Suppressor macrophage treated with lipopolysaccharide for 4 hours (primary cell): ENCODE results near the gene HOXD8.

Experiments used
- DNase-seq: peaks from one replicate; pipeline ENCODE4 v3.0.0-alpha.2; 2020

Gene HOXD8

DNA sequence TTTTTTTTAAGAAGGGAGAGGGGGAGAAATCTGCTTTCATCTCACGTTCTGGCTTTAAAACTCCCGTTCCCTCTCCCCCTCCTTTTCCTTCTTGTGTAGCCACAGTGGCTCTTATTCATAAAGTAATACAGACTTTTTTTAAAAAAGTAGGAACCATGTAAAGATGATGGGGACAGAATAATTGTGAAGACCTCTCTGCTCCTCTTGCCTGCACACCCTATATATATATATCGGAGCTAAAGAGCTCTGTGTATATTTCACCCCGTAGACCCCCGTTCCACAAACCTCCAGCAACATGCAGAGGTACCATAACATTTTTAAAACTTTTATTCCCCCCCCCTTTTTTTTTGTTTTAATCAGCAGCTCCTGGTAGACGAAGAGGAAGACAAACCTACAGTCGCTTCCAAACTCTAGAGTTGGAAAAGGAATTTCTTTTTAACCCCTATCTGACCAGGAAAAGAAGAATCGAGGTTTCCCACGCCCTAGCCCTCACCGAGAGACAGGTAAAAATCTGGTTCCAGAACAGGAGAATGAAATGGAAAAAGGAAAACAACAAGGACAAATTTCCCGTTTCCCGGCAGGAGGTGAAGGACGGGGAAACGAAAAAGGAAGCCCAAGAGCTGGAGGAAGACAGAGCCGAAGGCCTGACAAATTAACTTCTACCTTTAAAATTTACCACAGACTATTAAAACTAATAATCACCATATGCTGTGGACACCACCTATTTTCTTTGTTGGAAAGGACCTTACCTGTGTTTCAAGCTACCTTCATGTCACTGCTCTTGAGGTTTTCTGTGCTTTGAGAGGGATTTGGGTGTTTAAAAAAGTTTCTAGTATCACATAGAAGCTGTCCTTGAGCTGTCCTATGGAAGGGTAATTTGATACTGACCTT is 1.7 kb downstream of the HOXD8 start:
- DNase-seq, result no peak

- no peak for DNase-seq
Observed at GRCh38 chr2:176131848-176132158, 2.3 kb downstream of the HOXD8 start.

- peak; percentile 30 for DNase-seq
Observed at GRCh38 chr2:176132205-176133171, 3.0 kb downstream of the HOXD8 start.

GRCh38 chr2:176133389-176133788 is 3.9 kb downstream of the HOXD8 start:
- DNase-seq, result no peak

GRCh38 chr2:176134035-176134434 is 4.5 kb downstream of the HOXD8 start:
- DNase-seq, result no peak

DNA sequence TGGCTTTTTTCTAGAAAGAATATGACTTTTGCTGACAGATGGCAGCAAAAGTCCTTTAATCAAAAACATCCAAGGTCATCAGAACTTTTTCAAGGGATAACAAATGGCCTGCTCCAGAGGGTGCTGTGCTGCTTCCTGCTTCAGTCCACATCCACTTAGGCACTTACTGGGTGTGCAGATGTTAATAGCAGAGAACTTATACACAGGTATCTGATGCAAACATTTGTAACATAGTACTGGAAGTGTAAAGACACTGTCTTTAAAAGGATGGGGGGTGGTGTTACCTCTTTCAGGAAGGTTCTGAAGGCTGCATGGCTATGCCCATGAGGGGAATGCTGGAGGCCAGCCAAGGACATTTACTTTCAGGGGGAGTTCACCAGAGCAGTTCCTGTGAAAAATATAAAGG is 5.5 kb downstream of the HOXD8 start:
- DNase-seq, result no peak

- DNase-seq, result no peak
Observed at GRCh38 chr2:176136374-176137251, 7.1 kb downstream of the HOXD8 start.

DNA sequence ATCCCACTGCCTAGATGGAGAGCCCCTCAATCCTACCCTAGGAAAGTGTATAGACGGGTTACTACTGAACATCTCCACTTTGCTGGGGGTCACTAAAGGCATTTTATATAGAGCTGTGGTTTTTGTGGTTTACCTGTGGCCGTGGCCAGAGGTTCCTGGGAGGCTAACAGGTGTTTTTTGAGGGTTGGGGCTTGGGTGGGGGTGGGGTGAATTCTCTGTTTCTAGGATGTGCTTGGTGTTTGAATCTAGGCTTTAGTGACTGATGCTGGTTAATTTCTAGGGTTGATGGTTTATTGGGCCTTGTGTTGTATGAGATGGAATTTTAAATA is 7.7 kb downstream of the HOXD8 start:
- no peak for DNase-seq

DNA sequence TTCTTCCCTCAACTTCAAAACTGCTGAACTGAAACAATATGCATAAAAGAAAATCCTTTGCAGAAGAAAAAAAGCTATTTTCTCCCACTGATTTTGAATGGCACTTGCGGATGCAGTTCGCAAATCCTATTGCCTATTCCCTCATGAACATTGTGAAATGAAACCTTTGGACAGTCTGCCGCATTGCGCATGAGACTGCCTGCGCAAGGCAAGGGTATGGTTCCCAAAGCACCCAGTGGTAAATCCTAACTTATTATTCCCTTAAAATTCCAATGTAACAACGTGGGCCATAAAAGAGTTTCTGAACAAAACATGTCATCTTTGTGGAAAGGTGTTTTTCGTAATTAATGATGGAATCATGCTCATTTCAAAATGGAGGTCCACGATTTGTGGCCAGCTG is 8.4 kb downstream of the HOXD8 start:
- no peak for DNase-seq

- no peak for DNase-seq
Observed at GRCh38 chr2:176138526-176138922, 9.0 kb downstream of the HOXD8 start.

DNA sequence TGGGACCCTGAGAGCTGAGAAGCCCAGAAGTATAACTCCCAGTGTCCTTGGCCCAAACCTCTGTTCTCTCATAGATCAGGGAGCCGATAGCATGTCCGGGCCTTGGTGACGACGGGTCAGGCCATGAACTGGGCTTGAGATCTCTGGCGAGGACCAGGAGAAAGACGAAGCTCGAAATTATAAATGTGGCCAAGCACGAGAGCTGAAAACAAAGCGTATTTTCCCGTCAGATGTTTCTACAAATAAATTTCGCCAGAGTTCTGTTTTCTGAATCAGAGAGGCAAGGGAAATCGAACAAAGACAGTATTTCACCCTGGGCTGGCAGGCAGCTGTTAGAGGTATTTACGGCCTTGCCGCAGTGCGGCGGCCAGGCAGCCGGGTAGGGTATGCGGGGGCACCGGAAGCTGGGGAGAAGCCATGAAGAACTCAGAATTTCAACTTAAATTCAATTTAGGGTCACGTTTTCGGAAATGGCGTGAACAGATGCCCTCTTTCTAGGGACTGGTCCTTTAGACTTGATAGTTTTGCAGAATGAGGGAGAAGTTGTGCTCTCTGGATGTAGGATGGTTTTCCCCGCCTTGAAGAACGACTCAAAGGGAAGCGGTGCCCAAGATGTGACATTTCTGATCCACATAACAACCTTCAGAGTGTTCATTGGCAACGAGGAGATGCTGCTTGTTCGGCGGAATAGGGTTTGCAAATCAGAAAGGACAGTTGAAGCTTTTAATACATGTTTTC is 9.6 kb downstream of the HOXD8 start:
- no peak for DNase-seq

DNA sequence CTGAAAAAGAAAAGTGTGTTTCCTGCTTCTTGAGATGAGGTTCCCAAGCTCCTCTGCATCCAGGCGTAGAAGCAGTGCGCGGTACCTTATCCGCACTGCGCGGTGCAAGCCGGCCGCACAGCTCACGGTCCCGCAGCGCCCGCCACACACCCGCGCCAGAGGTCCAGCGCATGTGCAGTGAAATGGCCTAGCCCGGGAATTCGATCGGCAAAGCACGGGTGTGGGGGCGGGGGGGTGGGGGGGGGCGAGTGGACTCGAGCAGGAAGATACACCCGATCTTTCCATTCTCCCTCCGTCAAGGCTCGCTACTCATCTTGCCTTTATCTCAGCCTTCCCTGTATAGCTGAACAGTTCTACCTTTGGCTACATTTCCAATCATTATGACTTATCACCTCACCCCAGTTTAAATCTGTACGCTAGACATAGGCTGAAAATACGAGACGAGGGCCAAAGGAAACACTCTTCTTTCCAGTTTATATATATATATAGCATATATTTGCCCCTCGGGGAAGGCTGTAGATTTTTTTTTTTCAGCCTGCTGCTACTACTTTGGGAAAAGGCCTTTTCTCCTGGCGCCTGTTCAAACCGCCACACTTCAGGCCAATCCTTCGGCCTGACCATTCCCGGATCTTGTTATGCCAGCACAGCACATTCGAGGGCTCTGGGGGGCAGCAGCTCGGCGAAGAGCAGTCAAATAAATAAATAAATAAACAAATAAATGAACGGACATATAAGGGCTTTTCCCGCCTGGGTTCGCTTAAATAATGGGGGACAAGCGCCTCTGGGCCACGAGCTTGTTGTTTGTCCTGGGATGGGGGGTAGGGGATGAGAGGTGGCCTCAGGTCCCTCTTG is 10.4 kb downstream of the HOXD8 start:
- DNase-seq, result no peak

DNA sequence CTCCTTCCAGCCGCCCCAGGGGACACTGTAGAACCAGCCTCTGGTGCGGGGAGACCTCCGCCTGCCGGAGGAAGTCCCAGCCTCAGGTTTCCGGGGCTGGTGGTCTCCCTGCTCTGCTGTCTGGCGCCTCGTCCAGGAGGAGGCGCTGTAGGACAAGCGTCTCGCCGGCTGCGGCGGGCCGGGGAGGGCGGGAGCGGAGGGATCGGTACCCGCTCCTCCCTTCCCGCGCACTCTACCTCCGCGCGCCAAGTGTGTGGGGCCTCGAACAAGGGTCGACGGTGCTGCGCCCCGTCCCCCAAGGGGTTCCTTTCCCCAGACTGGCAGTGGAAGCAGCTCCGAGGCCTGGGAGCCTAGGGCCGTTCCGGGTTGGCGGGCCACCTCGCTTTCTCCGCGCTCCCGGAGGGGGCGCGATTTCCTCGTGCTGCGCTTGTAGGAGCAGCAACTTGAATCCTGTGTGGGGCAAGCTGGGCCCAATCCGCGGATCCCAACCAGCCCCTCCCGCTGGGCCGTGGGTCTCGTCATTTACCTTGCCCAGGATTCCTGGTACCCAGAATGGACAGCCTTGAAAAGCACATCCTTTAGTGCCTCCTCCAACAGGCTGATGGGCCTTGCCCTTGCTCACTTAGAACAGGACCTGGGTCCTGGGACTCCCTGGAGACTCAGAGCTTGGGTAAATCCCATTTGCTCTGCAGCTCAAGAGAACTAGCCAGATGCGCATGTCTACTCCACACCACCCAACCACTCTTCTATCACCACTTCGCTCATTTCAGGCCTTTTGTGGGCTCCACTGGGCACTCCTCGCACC is 11.2 kb downstream of the HOXD8 start:
- peak; percentile 66 for DNase-seq

GRCh38 chr2:176142281-176142680 is 12.8 kb downstream of the HOXD8 start:
- DNase-seq, result no peak

DNA sequence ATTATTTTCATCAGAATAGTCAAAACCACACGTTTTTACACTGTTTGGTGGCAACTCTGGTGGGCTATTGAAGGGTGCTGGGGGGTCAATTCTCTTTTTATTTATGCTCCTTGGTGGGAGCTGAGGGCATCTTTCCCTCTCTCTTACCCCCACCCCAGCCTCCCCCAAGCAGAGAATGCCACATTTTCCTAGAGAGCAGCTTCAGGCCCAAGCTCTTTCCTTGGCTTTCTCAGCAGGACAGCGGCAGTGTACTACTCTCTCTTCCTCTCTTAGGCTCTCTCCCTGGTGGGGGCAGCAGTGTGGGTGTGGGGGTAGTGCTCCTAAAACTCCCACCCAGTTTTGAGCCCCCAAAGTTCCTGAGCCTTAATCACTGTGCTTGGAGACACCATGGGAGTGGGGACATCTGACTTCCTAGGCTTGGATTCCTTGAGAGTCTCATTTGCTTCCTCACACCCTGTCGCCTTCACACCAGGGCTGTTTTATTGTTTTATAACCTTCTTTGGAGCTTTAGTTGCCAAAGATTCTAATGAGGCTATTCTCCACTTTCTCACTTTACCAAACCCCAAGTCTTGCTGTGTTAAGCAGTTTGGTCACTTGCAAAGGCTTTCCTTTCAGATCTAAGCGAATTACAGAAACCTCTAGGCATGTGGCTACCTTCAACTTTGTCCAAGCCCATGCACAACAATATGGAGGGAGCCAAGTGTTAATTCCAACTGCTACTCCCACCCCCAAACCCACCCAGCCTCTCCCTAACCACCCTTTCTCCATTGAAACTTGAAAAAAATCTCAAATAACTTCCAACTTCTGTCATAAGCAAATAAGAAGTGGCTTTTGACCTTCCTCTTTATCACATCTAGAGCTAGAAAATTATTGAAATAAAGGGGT is 15.8 kb downstream of the HOXD8 start:
- no peak for DNase-seq

- DNase-seq, result no peak
Observed at GRCh38 chr2:176146101-176146500, 16.6 kb downstream of the HOXD8 start.

- no peak for DNase-seq
Observed at GRCh38 chr2:176146645-176147044, 17.1 kb downstream of the HOXD8 start.

- DNase-seq, result no peak
Observed at GRCh38 chr2:176147210-176147799, 17.8 kb downstream of the HOXD8 start.
